ENCODE data around the gene CHCHD6.

Gene CHCHD6

GRCh38 chr3:126834596-126835471, 130.8 kb downstream of the CHCHD6 start:
- no peak for DNase-seq

- no peak for DNase-seq
Measured at GRCh38 chr3:126835472-126836219, 131.6 kb downstream of the CHCHD6 start.

- DNase-seq, result no peak
Measured at GRCh38 chr3:126836220-126836860, 132.3 kb downstream of the CHCHD6 start.

- no peak for DNase-seq
Measured at GRCh38 chr3:126837773-126838172, 133.7 kb downstream of the CHCHD6 start.

- no peak for DNase-seq
Measured at GRCh38 chr3:126845920-126846715, 142.1 kb downstream of the CHCHD6 start.

- DNase-seq, result no peak
Measured at GRCh38 chr3:126847061-126847460, 143.0 kb downstream of the CHCHD6 start.

GRCh38 chr3:126848991-126849390, 145.0 kb downstream of the CHCHD6 start:
- DNase-seq, result no peak

- no peak for DNase-seq
Measured at GRCh38 chr3:126849768-126850167, 145.7 kb downstream of the CHCHD6 start.

GRCh38 chr3:126850370-126851085, 146.5 kb downstream of the CHCHD6 start:
- DNase-seq, result no peak

- DNase-seq, result no peak
Measured at GRCh38 chr3:126851382-126851781, 147.3 kb downstream of the CHCHD6 start.

- no peak for DNase-seq
Measured at GRCh38 chr3:126851934-126852333, 147.9 kb downstream of the CHCHD6 start.

GRCh38 chr3:126852511-126852910, 148.5 kb downstream of the CHCHD6 start:
- DNase-seq, result no peak

GRCh38 chr3:126854666-126855065, 150.6 kb downstream of the CHCHD6 start:
- DNase-seq, result no peak

GRCh38 chr3:126855374-126855773, 151.3 kb downstream of the CHCHD6 start:
- no peak for DNase-seq

GRCh38 chr3:126857928-126858327, 153.9 kb downstream of the CHCHD6 start:
- no peak for DNase-seq

- DNase-seq, result no peak
Measured at GRCh38 chr3:126858401-126858800, 154.4 kb downstream of the CHCHD6 start.

- peak; percentile 85 for DNase-seq
Measured at GRCh38 chr3:126858887-126859286, 154.8 kb downstream of the CHCHD6 start.

- no peak for DNase-seq
Measured at GRCh38 chr3:126859415-126860246, 155.6 kb downstream of the CHCHD6 start.

- no peak for DNase-seq
Measured at GRCh38 chr3:126865736-126866135, 161.7 kb downstream of the CHCHD6 start.

- DNase-seq, result no peak
Measured at GRCh38 chr3:126866175-126866759, 162.2 kb downstream of the CHCHD6 start.

All from T1000 (cell line).